ENCODE results near the gene SETD6. TPM values are rescaled to one million over a fixed set of nuclear protein-coding genes. Genes with fewer than 3 reads are reported as not detected.

SETD6 gene
- total and polyA plus RNA-seq, 2 experiments from 2014 or later: 39.7 to 54.0 TPM

DNA sequence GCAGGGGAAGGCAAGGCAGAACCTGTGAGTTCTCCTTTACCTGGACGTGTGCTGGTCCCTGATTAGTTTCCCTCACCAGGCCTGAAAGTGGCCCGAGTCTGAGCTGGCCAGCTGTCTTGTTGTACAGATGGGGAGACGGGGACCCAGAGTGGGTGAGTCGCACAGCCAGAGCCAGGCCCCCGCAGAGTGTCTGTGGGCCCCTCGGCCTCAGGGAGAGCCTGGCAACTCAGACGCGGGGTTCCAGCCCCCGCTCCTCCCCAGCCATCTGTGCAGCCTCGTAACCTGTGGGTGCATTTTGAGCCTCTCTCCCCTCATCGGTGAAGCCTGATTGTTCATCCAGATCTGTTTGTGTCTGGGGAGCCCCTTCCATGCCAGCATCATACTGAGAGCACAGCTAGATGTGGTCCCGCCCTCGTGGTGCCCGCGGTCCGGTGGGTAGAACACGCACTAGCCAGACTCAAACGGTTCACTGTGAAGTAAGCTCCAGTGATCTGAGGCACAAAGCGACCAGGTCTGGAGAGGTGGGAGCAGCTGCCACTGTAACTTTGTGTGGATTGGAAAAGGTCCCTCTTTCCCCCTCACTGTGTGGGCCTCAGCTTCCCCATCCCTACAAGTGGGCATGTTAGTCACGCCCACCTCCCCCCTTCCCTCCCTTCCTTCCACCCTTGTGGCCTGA is 21.4 kb upstream of the SETD6 start:
- Histone ChIP-seq H3K9me2 (ENCODE audit: insufficient read depth) (no peaks in the 10 kb centered on the region), H3K27ac (ENCODE audit: low read depth) (no peak overlapping the region), H3K4me1 (ENCODE audit: insufficient read depth) (no peaks in the 10 kb centered on the region; the same call in 1 of the 2 replicates), H3K4me2 (no peak overlapping the region), H3F3A (replicated peaks; ENCODE audit: low read depth) (no peaks in the 10 kb centered on the region), H3K36me3 (ENCODE audit: insufficient read depth) (no peaks in the 10 kb centered on the region), H3K79me2 (replicated peaks; ENCODE audit: insufficient read depth) (no peaks in the 10 kb centered on the region), H2AFZ (no peak overlapping the region), H3K4me3 (no peak overlapping the region), H4K20me1 (replicated peaks; ENCODE audit: insufficient read depth) (no peaks in the 10 kb centered on the region; the same call in 1 of the 2 replicates), H3K27me3 (ENCODE audit: insufficient read depth) (no peaks in the 10 kb centered on the region)
- DNase-seq (ENCODE audit: low spot score) (no peak), ATAC-seq (no peak)
- TF ChIP-seq REST (IDR thresholded peaks at IDR 0.05; ENCODE audit: unreplicated experiment) (no peak), ZNF331 (CRISPR knock-in tag; IDR thresholded peaks at IDR 0.05; ENCODE audit: low read depth) (no peak), CREB1 (CRISPR knock-in tag; IDR thresholded peaks at IDR 0.05; ENCODE audit: low read depth) (no peak), EZH2 (IDR thresholded peaks at IDR 0.05; ENCODE audit: low read depth, unreplicated experiment) (no peak), NANOG (IDR thresholded peaks at IDR 0.05; ENCODE audit: borderline replicate concordance) (no peak), POLR2AphosphoS5 (IDR thresholded peaks at IDR 0.05; ENCODE audit: low read depth) (no peak), ETS1 (IDR thresholded peaks at IDR 0.05) (no peak), EZH2phosphoT487 (IDR thresholded peaks at IDR 0.05; ENCODE audit: unreplicated experiment) (no peak), ZNF114 (CRISPR knock-in tag; IDR thresholded peaks at IDR 0.05) (no peak), STAT1 (IDR thresholded peaks at IDR 0.05; ENCODE audit: unreplicated experiment) (no peak), JUNB (IDR thresholded peaks at IDR 0.05; ENCODE audit: unreplicated experiment) (no peak)
- TF ChIP-seq, protein P1, sequence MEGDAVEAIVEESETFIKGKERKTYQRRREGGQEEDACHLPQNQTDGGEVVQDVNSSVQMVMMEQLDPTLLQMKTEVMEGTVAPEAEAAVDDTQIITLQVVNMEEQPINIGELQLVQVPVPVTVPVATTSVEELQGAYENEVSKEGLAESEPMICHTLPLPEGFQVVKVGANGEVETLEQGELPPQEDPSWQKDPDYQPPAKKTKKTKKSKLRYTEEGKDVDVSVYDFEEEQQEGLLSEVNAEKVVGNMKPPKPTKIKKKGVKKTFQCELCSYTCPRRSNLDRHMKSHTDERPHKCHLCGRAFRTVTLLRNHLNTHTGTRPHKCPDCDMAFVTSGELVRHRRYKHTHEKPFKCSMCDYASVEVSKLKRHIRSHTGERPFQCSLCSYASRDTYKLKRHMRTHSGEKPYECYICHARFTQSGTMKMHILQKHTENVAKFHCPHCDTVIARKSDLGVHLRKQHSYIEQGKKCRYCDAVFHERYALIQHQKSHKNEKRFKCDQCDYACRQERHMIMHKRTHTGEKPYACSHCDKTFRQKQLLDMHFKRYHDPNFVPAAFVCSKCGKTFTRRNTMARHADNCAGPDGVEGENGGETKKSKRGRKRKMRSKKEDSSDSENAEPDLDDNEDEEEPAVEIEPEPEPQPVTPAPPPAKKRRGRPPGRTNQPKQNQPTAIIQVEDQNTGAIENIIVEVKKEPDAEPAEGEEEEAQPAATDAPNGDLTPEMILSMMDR (conservative IDR thresholded peaks at IDR 0.05; ENCODE audit: low read depth in 2 of 2): no peak
- TF ChIP-seq, protein P2, sequence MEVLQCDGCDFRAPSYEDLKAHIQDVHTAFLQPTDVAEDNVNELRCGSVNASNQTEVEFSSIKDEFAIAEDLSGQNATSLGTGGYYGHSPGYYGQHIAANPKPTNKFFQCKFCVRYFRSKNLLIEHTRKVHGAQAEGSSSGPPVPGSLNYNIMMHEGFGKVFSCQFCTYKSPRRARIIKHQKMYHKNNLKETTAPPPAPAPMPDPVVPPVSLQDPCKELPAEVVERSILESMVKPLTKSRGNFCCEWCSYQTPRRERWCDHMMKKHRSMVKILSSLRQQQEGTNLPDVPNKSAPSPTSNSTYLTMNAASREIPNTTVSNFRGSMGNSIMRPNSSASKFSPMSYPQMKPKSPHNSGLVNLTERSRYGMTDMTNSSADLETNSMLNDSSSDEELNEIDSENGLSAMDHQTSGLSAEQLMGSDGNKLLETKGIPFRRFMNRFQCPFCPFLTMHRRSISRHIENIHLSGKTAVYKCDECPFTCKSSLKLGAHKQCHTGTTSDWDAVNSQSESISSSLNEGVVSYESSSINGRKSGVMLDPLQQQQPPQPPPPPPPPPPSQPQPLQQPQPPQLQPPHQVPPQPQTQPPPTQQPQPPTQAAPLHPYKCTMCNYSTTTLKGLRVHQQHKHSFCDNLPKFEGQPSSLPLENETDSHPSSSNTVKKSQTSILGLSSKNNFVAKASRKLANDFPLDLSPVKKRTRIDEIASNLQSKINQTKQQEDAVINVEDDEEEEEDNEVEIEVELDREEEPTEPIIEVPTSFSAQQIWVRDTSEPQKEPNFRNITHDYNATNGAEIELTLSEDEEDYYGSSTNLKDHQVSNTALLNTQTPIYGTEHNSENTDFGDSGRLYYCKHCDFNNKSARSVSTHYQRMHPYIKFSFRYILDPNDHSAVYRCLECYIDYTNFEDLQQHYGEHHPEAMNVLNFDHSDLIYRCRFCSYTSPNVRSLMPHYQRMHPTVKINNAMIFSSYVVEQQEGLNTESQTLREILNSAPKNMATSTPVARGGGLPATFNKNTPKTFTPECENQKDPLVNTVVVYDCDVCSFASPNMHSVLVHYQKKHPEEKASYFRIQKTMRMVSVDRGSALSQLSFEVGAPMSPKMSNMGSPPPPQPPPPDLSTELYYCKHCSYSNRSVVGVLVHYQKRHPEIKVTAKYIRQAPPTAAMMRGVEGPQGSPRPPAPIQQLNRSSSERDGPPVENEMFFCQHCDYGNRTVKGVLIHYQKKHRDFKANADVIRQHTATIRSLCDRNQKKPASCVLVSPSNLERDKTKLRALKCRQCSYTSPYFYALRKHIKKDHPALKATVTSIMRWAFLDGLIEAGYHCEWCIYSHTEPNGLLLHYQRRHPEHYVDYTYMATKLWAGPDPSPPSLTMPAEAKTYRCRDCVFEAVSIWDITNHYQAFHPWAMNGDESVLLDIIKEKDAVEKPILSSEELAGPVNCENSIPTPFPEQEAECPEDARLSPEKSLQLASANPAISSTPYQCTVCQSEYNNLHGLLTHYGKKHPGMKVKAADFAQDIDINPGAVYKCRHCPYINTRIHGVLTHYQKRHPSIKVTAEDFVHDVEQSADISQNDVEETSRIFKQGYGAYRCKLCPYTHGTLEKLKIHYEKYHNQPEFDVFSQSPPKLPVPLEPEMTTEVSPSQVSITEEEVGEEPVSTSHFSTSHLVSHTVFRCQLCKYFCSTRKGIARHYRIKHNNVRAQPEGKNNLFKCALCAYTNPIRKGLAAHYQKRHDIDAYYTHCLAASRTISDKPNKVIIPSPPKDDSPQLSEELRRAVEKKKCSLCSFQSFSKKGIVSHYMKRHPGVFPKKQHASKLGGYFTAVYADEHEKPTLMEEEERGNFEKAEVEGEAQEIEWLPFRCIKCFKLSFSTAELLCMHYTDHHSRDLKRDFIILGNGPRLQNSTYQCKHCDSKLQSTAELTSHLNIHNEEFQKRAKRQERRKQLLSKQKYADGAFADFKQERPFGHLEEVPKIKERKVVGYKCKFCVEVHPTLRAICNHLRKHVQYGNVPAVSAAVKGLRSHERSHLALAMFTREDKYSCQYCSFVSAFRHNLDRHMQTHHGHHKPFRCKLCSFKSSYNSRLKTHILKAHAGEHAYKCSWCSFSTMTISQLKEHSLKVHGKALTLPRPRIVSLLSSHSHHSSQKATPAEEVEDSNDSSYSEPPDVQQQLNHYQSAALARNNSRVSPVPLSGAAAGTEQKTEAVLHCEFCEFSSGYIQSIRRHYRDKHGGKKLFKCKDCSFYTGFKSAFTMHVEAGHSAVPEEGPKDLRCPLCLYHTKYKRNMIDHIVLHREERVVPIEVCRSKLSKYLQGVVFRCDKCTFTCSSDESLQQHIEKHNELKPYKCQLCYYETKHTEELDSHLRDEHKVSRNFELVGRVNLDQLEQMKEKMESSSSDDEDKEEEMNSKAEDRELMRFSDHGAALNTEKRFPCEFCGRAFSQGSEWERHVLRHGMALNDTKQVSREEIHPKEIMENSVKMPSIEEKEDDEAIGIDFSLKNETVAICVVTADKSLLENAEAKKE (CRISPR knock-in tag; IDR thresholded peaks at IDR 0.05): no peak
- H3K4me1 Mint-ChIP-seq: peaks cover 29% of the 10 kb centered on the region
- H3K36me3 Mint-ChIP-seq (ENCODE audit: low read depth): no peaks in the 10 kb centered on the region
- H3K27ac Mint-ChIP-seq: no peak overlapping the region
- no peak overlapping the region for H3K4me3 Mint-ChIP-seq
- H3K9me3 Mint-ChIP-seq: no peaks in the 10 kb centered on the region; the same call in 2 of the 3 replicates
- H3K27me3 Mint-ChIP-seq (ENCODE audit: insufficient read depth, low read depth, poor library complexity): peaks cover 25% of the 10 kb centered on the region

Data from GM23338 (cell line).